HFFc6 (cell line): ENCODE data around the gene JADE1. TPM values are rescaled to one million over a fixed set of nuclear protein-coding genes. Genes with fewer than 3 reads are reported as not detected.

ENCODE experiments used
- DNase-seq: peaks from one replicate; pipeline ENCODE4 v3.0.0-alpha.2; 2018
- H3K27ac Mint-ChIP-seq: 2 replicates; pipeline ENCODE4 v1.8.0; 2020; ENCODE audit warnings: mild to moderate bottlenecking, mixed read lengths
- H3K27me3 Mint-ChIP-seq: 2 replicates; pipeline ENCODE4 v1.8.0; 2021; ENCODE audit warnings: mild to moderate bottlenecking, moderate library complexity, mixed read lengths; ENCODE audit not compliant: insufficient read depth
- H3K36me3 Mint-ChIP-seq: 2 replicates; pipeline ENCODE4 v1.8.0; 2021; ENCODE audit warnings: low read depth, mixed read lengths
- H3K4me1 Mint-ChIP-seq: 2 replicates; pipeline ENCODE4 v1.8.0; 2020; ENCODE audit warnings: low read depth, mixed read lengths
- H3K4me3 Mint-ChIP-seq: 2 replicates; pipeline ENCODE4 v1.8.0; 2020; ENCODE audit warnings: mild to moderate bottlenecking, moderate library complexity, mixed read lengths
- H3K9me3 Mint-ChIP-seq: 2 replicates; pipeline ENCODE4 v1.8.0; 2020; ENCODE audit warnings: mild to moderate bottlenecking, mixed read lengths
- CTCF ChIP-seq: fragments of 200-600 bp; sonication (generic); IDR thresholded peaks from 2 replicates; pipeline ENCODE4 v1.5.0; 2021; ENCODE audit warnings: antibody characterized with exemption, mild to moderate bottlenecking
- total RNA-seq, 6 experiments: library from RNA; stranded (reverse); fragmentation: NEBNext Ultra II Directional; extraction: Animal tissue kit (Norgen Biotek cat#: 25700); gene quantifications; 2 replicates in 1 of 6; 3 replicates in 5 of 6; pipeline ENCODE4 v1.2.3, GENCODE V29; 2021

JADE1 gene
- total RNA-seq, 6 experiments from 2014 or later = 23.2 to 32.4 (median 26.6) TPM

- no peak overlapping the region for H3K4me3 Mint-ChIP-seq
- no peak for DNase-seq
- H3K36me3 Mint-ChIP-seq = no peaks in the 10 kb centered on the region
These were observed 8.7 kb upstream of the JADE1 start for GRCh38 chr4:128800701-128801284.

GRCh38 chr4:128802680-128803628, 6.5 kb upstream of the JADE1 start:
- no peak for TF ChIP-seq CTCF
- no peaks in the 10 kb centered on the region for H3K4me1 Mint-ChIP-seq
- DNase-seq = no peak
- H3K27me3 Mint-ChIP-seq = peaks cover 6% of the 10 kb centered on the region; the same call in 1 of the 2 replicates
- no peaks in the 10 kb centered on the region for H3K9me3 Mint-ChIP-seq
- H3K36me3 Mint-ChIP-seq = no peaks in the 10 kb centered on the region
- H3K27ac Mint-ChIP-seq = no peak overlapping the region
- H3K4me3 Mint-ChIP-seq = no peak overlapping the region

More at GRCh38 chr4:128800701-128801284, 8.7 kb upstream of the JADE1 start:
- Mint-ChIP-seq H3K27me3 (peaks cover 6% of the 10 kb centered on the region; the same call in 1 of the 2 replicates), H3K27ac (no peak overlapping the region), H3K9me3 (no peaks in the 10 kb centered on the region), H3K4me1 (peaks cover 9% of the 10 kb centered on the region)
- no peak for TF ChIP-seq CTCF

- no peak for TF ChIP-seq CTCF
These were observed 5.7 kb upstream of the JADE1 start for GRCh38 chr4:128803783-128804182.

GRCh38 chr4:128810331-128810870, 901 bp downstream of the JADE1 start:
- peaks cover 25% of the 10 kb centered on the region for H3K4me1 Mint-ChIP-seq
- no peaks in the 10 kb centered on the region for H3K9me3 Mint-ChIP-seq
- peaks cover 2% of the 10 kb centered on the region for H3K27me3 Mint-ChIP-seq
- TF ChIP-seq CTCF = no peak
- no peaks in the 10 kb centered on the region for H3K36me3 Mint-ChIP-seq
- peak overlapping the region; percentile 94 for H3K27ac Mint-ChIP-seq
- DNase-seq = no peak
- peak overlapping the region; percentile 97 for H3K4me3 Mint-ChIP-seq

More at GRCh38 chr4:128803783-128804182, 5.7 kb upstream of the JADE1 start:
- no peaks in the 10 kb centered on the region for H3K36me3 Mint-ChIP-seq
- no peaks in the 10 kb centered on the region for H3K9me3 Mint-ChIP-seq
- peaks cover 2% of the 10 kb centered on the region for H3K4me1 Mint-ChIP-seq
- H3K4me3 Mint-ChIP-seq = no peak overlapping the region
- peaks cover 6% of the 10 kb centered on the region; the same call in 1 of the 2 replicates for H3K27me3 Mint-ChIP-seq
- H3K27ac Mint-ChIP-seq = no peak overlapping the region
- no peak for DNase-seq

GRCh38 chr4:128810871-128811570, 1.5 kb downstream of the JADE1 start:
- H3K27me3 Mint-ChIP-seq = peaks cover 2% of the 10 kb centered on the region
- peak overlapping the region; percentile 94 for H3K27ac Mint-ChIP-seq
- H3K9me3 Mint-ChIP-seq = no peaks in the 10 kb centered on the region
- no peaks in the 10 kb centered on the region for H3K36me3 Mint-ChIP-seq
- H3K4me3 Mint-ChIP-seq = peak overlapping the region; percentile 97
- peaks cover 31% of the 10 kb centered on the region for H3K4me1 Mint-ChIP-seq
- no peak for TF ChIP-seq CTCF
- DNase-seq = peak; percentile 74
